ENCODE results near the gene RBMS1. TPM values are rescaled to one million over a fixed set of nuclear protein-coding genes. Genes with fewer than 3 reads are reported as not detected.
A peak's percentile ranks its signal among the peaks of the same experiment; 100 is the strongest.

The RBMS1 gene
- total and polyA plus RNA-seq, 8 donors, result 91.7 to 133 (median 119) TPM

DNA sequence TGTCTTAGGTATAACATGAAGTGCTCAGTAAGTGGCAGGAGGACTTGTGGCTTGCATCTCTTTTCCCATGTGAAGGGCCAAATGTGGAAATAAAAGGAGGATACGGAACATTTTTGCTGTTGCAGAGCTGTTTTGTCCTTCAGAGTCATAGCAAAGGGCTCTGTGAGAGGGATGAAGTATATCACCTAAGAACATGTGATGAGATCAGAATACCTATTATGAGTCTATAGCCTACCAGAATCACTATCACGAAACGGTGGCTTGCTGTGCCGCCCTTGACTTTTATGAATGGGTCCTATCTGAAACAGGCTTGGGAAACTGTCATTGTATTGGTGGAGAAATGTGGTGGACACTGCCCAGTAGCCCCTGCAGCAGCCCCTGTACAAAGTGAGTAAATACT lies 226.6 kb downstream of the RBMS1 start:
- peaks cover 0 to 12% of the 10 kb centered on the region in 2 donors for H3K36me3 ChIP-seq
- H3K27ac ChIP-seq, result no peak overlapping the region
- no peak for ATAC-seq
- TF ChIP-seq, protein P1, sequence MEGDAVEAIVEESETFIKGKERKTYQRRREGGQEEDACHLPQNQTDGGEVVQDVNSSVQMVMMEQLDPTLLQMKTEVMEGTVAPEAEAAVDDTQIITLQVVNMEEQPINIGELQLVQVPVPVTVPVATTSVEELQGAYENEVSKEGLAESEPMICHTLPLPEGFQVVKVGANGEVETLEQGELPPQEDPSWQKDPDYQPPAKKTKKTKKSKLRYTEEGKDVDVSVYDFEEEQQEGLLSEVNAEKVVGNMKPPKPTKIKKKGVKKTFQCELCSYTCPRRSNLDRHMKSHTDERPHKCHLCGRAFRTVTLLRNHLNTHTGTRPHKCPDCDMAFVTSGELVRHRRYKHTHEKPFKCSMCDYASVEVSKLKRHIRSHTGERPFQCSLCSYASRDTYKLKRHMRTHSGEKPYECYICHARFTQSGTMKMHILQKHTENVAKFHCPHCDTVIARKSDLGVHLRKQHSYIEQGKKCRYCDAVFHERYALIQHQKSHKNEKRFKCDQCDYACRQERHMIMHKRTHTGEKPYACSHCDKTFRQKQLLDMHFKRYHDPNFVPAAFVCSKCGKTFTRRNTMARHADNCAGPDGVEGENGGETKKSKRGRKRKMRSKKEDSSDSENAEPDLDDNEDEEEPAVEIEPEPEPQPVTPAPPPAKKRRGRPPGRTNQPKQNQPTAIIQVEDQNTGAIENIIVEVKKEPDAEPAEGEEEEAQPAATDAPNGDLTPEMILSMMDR (IDR thresholded peaks at IDR 0.05), result no peak
- no peak overlapping the region for H3K4me3 ChIP-seq
- peaks cover 18 to 20% of the 10 kb centered on the region in 2 donors for H3K4me1 ChIP-seq
- no peaks in the 10 kb centered on the region for H3K27me3 ChIP-seq
- no peak for DNase-seq
- no peaks in the 10 kb centered on the region for H3K9me3 ChIP-seq
- intact Hi-C loops (cut with DNase I), result no loop called here

DNA sequence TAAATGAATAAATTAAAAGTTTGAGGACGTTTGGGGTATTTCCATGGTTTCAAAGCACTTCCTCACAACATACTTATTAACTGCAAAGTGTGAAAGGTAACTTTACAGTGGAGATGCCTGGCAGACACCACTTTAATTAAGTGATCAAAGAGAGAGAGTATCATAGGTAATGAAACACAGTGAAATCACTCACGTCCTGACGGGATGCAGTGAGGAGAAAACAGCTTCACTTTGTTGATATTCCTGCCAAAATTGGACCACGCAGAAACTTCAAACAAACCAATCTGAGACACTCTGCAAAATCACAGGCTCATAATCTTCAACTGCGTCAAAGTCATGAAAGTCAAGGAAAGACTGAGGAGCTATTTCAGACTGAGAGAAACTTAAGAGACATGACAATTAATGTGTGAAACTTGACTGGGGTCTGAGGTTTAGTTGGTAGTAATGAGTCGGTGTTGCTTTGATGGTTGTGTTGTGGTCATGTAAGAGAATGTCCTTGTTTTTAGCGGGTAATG lies 227.5 kb downstream of the RBMS1 start:
- no peak for DNase-seq
- no peak for ATAC-seq
- Histone ChIP-seq H3K27me3 (no peaks in the 10 kb centered on the region), H3K36me3 (peaks cover 0 to 3% of the 10 kb centered on the region in 2 donors), H3K4me3 (no peak overlapping the region), H3K9me3 (no peaks in the 10 kb centered on the region), H3K27ac (no peak overlapping the region), H3K4me1 (peaks cover 12 to 19% of the 10 kb centered on the region in 2 donors)
- TF ChIP-seq, protein P1 (IDR thresholded peaks at IDR 0.05), result no peak
- intact Hi-C loops (cut with DNase I), result no loop called here

DNA sequence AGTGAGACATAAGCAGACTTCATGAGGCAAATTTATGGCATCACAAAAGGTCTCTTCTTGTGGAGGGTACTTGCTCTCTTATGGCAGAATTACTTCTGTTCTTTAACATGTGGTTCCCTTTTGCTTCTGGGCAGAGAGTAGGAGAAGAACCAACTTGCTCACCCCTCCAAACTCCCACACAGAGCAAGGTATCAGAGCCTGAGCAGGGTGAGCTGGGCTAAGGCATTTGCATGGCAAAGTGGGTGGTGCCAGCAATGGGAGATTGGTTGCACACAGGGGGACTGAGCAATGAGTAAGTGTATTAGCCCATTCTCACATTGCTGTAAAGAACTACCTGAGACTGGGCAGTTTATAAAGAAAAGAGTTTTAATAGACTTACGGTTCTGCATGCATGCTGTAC lies 229.3 kb downstream of the RBMS1 start:
- H3K4me3 ChIP-seq, result no peak overlapping the region
- intact Hi-C loops (cut with DNase I), result no loop called here
- H3K36me3 ChIP-seq, result no peaks in the 10 kb centered on the region
- H3K9me3 ChIP-seq, result no peaks in the 10 kb centered on the region
- TF ChIP-seq, protein P1 (IDR thresholded peaks at IDR 0.05), result no peak
- no peaks in the 10 kb centered on the region for H3K27me3 ChIP-seq
- no peak for ATAC-seq
- no peak overlapping the region for H3K27ac ChIP-seq
- no peak for DNase-seq
- peaks cover 0 to 11% of the 10 kb centered on the region in 2 donors for H3K4me1 ChIP-seq

DNA sequence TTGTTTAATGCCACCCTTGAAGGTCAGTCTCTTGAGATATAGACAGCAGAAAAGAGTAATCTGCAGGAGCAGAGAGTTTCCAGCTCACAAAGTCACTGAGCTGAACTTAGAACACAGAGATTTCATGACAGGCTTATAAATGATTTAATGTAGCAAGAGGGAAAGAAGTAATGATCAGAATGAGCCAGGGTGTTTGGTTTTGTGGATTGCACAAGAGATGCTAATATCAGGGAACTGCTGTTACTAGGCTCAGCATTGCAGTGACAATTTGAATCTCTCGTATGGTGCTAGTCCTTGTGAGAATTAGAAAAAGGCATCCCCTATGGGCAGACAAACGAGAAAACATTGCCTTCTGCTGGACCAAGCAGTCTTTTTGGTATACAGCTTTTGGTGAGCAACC lies 231.9 kb downstream of the RBMS1 start:
- DNase-seq (peak in 1 of 4 donors; percentile 40), ATAC-seq (no peak)
- no peaks in the 10 kb centered on the region for H3K36me3 ChIP-seq
- TF ChIP-seq, protein P1 (IDR thresholded peaks at IDR 0.05), result no peak
- H3K4me1 ChIP-seq, result no peaks in the 10 kb centered on the region
- H3K27ac ChIP-seq, result no peak overlapping the region
- H3K9me3 ChIP-seq, result no peaks in the 10 kb centered on the region
- no peaks in the 10 kb centered on the region for H3K27me3 ChIP-seq
- intact Hi-C loops (cut with DNase I), result no loop called here
- H3K4me3 ChIP-seq, result no peak overlapping the region

DNA sequence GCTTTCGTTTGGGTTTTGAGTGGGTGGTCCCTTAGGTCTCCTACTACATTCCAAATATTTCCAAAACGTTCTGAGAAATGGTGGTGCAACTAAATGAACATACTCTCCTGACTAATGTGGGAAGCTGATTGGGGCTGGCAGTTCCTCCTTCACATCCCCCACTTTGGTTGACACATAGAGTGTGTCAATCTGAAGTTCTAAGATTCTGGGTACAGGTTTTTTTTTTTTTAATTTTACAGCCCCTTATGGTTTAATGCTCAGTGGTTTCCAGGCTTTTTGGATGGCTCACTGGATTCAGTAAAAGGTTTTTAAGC lies 235.2 kb downstream of the RBMS1 start:
- Histone ChIP-seq H3K4me1 (no peaks in the 10 kb centered on the region), H3K36me3 (no peaks in the 10 kb centered on the region), H3K27ac (no peak overlapping the region), H3K4me3 (no peak overlapping the region), H3K27me3 (no peaks in the 10 kb centered on the region), H3K9me3 (no peaks in the 10 kb centered on the region)
- ATAC-seq, result no peak
- intact Hi-C loops (cut with DNase I), result no loop called here
- TF ChIP-seq, protein P1 (IDR thresholded peaks at IDR 0.05), result no peak
- no peak for DNase-seq

Data from left lung (tissue), 10 donors.